Frontal cortex (tissue), 4 donors: ENCODE data around the gene KRAS. TPM values are rescaled to one million over a fixed set of nuclear protein-coding genes. Genes with fewer than 3 reads are reported as not detected.

ENCODE experiments used
- DNase-seq, 2 donors: peaks; one replicate each; pipeline ENCODE4 v3.0.0; 2012; ENCODE audit warnings: low spot score in 2 of 2
- FAIRE-seq: peaks from 2 replicates; lab custom pipeline; 2012; peaks lifted over from hg19 to GRCh38; lab: Jason Lieb, UNC
- total RNA-seq: library from RNA; depleted of rRNA; stranded (reverse); fragments of >200 nt; gene quantifications from one replicate; pipeline ENCODE4 v1.2.3, GENCODE V29; 2014
- donor health status: control.
- donor health status: control.
- donor health status: control.

Gene KRAS
- total RNA-seq, 1 donor from 2014 or later, result 53.4 TPM

DNA sequence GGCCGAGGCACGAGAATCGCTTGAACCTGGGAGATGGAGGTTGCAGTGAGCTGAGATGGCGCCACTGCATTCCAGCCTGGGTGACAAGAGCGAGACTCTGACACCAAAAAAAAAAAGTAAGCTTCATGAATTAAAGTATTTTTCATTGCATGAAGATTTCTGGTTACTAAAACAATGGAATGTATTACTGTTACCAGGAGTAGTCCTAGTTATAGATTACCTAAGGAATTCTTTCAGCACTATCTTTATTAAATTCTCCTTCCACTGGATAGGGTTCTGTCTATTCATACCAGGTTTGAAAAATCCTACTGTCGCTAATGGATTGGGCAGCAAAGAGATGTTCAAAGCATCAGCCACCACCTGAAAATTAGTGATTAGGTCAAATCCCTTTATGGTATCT is 43.3 kb downstream of the KRAS start:
- no peak for FAIRE-seq
- DNase-seq, result no peak

DNA sequence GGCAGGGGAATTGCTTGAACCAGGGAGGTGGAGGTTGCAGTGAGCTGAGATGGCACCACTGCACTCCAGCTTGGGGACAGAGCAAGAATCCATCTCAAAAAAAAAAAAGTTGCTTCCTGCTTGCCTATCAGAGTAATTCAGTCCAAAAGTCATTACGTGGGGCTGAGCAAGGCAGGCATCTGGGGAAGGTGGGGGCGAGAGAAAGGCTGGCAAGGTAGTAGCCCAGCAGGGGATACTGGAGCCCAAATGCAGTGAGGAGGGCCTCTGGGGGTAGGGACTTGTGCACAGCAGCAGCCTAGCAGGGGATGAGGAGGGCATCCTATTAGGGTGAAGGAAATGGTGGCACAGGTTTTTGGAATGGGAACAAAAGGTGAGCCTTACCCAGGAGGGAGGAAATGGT is 48.6 kb downstream of the KRAS start:
- DNase-seq, result no peak
- FAIRE-seq, result no peak

DNA sequence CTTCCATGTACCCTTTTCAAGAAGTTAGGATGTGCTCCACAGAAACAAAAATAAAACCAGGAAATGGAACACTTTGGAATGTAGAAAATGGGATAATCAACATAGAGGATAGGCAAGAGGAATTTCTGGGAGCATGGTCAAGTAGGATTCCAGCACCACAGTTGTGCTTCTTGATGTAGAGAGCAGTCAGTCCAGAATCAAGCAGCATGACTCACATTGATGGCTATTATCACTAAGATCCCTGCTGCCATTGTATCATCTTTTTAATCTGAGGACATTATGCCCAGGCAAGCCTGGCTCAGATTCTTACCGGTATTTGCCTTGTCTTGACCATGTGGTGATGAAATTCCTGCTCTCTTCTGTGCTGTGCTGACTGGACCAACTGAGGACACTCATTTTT is 50.0 kb downstream of the KRAS start:
- no peak for FAIRE-seq

DNA sequence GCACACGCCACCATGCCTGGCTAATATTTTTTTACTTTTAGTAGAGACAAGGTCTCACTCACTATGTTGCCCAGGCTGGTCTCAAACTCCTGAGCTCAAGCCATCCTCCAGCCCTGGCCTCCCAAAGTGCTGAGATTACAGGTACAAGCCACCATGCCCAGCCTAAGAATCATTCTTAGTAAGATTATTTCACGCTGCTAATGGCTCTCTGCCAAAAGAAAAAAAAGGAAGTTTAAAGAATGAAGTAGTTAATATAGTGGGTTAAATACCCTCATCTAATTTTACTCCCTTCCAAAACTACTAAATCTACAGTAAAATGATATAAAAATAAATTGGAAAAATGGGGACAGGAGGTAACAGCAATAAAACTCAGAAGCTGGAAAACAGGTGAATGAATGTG is 53.1 kb downstream of the KRAS start:
- FAIRE-seq (no peak), DNase-seq (no peak)

More for the DNA sequence above, 50.0 kb downstream of the KRAS start:
- no peak for DNase-seq

DNA sequence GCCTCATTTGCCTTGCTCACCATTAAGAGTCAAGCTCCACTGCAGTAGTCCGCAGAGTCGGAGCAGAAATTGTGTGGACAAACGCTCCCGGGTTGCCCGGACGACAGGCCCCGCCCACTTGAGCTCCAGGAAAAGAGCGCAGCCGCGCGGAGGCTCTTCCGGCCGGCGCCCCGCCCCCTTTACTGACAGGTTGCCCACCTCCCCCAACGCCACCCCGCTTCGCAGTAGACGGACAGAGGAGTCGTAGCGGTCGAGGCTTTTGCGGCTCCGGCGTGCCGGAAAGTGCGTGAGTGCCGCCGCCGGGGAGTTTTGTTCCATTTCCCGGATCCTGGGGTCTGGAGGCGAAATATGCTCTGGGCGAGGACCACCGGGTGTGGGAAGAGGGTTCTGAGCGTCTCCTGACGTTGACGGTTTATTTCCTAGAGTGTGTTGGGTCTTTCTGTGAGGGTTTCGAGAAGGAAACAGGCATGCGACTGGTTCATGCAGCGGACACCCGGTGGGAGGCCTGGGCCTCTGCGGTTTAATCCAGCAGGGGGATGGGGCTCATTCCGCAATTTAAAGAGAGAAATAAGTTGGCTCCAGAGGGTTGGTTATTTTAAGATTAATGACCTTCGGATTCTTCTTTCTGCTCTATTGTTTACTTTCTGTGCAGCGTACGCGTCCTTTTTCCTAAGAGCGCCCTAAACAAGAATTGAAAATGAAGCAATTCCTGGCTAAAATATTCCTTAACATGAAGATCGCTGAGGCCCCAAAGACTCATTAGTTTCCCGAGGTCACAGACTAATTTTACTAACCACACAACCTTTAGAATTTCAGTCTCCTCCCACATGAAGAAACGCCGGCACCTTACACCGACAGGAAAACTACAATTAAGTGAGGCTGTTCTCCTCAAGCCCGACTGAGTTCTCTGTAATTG is 55.4 kb downstream of the KRAS start, which contains the start of the genes DNAI7 and ETFRF1:
TSS of gene DNAI7 (minus strand) at position 105 of the 916 bp plus-strand sequence. CDS start at position 23, 82 bp downstream.
TSS of gene ETFRF1 (plus strand) at position 182 of the 916 bp plus-strand sequence. CDS start 8,720 bp downstream, outside the sequence.
- FAIRE-seq (no peak), DNase-seq (peak; percentile 64 to 82)

GRCh38 chr12:25194722-25195055 is 56.0 kb downstream of the KRAS start:
- FAIRE-seq (no peak), DNase-seq (peak in 1 of 2 donors; percentile 18)

GRCh38 chr12:25194214-25194613 is 56.5 kb downstream of the KRAS start:
- DNase-seq (no peak), FAIRE-seq (no peak)

GRCh38 chr12:25190793-25191192 is 59.9 kb downstream of the KRAS start:
- no peak for DNase-seq
- FAIRE-seq, result no peak

- FAIRE-seq, result no peak
- no peak for DNase-seq
Observed at GRCh38 chr12:25189656-25190055, 61.1 kb downstream of the KRAS start.

GRCh38 chr12:25187781-25188180 is 62.9 kb downstream of the KRAS start:
- DNase-seq (no peak), FAIRE-seq (no peak)

GRCh38 chr12:25186788-25187402 is 63.8 kb downstream of the KRAS start:
- DNase-seq, result no peak
- FAIRE-seq, result no peak

GRCh38 chr12:25186038-25186787 is 64.5 kb downstream of the KRAS start:
- DNase-seq (no peak), FAIRE-seq (peak; percentile 13)

DNA sequence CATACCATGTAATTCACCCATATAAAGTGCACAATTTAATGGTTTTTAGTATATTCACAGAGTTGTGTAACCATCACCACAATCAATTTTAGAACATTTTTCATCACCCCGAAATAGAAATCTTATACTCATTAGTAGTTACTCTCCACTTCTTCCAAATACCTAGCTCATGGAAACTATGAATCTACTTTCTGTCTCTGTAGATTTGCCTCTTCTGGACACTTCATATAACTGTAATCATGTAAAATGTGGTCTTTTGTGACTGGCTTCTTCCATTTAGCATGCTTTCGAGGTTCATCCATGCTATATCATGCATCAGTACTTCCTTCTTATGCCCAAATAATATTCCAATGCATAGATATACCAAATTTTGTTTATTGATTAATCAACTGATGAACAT is 66.6 kb downstream of the KRAS start:
- FAIRE-seq (no peak), DNase-seq (no peak)

GRCh38 chr12:25182765-25183164 is 68.0 kb downstream of the KRAS start:
- FAIRE-seq, result no peak
- no peak for DNase-seq

GRCh38 chr12:25162866-25163265 is 87.9 kb downstream of the KRAS start:
- FAIRE-seq, result no peak

GRCh38 chr12:25156061-25156460 is 94.7 kb downstream of the KRAS start:
- FAIRE-seq, result no peak

More at GRCh38 chr12:25162866-25163265, 87.9 kb downstream of the KRAS start:
- no peak for DNase-seq

DNA sequence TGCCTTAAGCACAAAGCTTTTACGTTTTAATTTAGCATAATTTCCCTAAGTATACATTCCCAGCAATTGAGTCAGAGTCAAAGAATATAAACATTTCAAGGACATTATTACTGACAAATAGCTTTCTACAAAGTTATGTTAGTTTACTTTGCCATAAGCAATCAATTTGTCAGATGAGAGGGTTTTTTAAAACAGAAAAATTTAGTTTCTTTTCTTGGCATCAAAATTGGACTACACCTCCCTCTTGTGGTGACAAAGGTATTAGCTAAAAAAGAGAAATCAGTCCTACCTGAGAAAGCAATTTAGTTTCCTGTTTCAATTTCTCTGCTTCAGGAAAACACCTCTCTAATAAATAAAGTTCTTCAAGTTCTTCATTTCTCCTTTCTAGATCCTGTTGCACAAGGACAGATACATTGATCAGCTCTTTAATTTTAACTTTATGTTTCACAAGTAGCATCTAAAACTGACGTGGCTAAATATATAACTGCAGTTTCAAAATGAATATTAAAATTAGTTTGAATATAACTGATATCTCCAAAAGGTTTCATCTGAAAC is 95.6 kb downstream of the KRAS start:
- DNase-seq, result peak in 1 of 2 donors; percentile 22
- no peak for FAIRE-seq

More at GRCh38 chr12:25156061-25156460, 94.7 kb downstream of the KRAS start:
- no peak for DNase-seq
